Measurements from ENCODE around the gene ROR2.
"Not testable (repeated sequence)": the region's sequence is repeated elsewhere in the genome, so short reads cannot be mapped to it uniquely, and the experiment has no call there.

- not testable (repeated sequence) for TF ChIP-seq CTCF, POLR2AphosphoS5, POLR2A (IDR thresholded peaks at IDR 0.05)
Observed at GRCh38 chr9:91614044-91614443, 336.0 kb downstream of the ROR2 start.
